ENCODE measurements around the gene GRIN2A. TPM values are rescaled to one million over a fixed set of nuclear protein-coding genes. Genes with fewer than 3 reads are reported as not detected.
A peak's percentile ranks its signal among the peaks of the same experiment; 100 is the strongest.

The GRIN2A gene
- total and polyA plus RNA-seq, 2 of the 13 experiments (the other 11 are each of a cell fraction or from before 2014, with no cell fraction given) = not detected

GRCh38 chr16:10181196-10182162 lies 749 bp downstream of the GRIN2A start (continued):
- peak; percentile 50; the same call in 1 of the 2 replicates for TF ChIP-seq ZMYM4 (CRISPR knock-in tag; IDR thresholded peaks at IDR 0.05)
- TF ChIP-seq MAZ (IDR thresholded peaks at IDR 0.05; ENCODE audit: borderline replicate concordance, low read depth, low read length) = no peak
- peak; percentile 65; the same call in 1 of the 2 replicates for TF ChIP-seq MAZ (CRISPR knock-in tag; IDR thresholded peaks at IDR 0.05; ENCODE audit: low read depth)
- TF ChIP-seq ZNF710 (CRISPR knock-in tag; IDR thresholded peaks at IDR 0.05; ENCODE audit: borderline replicate concordance) = 0 out of 2 replicates have a peak, but pooled peaks have one; percentile 52
- TF ChIP-seq ZNF10 (CRISPR knock-in tag; IDR thresholded peaks at IDR 0.05; ENCODE audit: borderline replicate concordance, low read depth) = 0 out of 2 replicates have a peak, but pooled peaks have one; percentile 6
- peak; percentile 74; the same call in 1 of the 2 replicates for TF ChIP-seq ZSCAN21 (CRISPR knock-in tag; IDR thresholded peaks at IDR 0.05; ENCODE audit: borderline replicate concordance)
- no peak for TF ChIP-seq ZNF17 (CRISPR knock-in tag; IDR thresholded peaks at IDR 0.05)
- TF ChIP-seq CBX1 (IDR thresholded peaks at IDR 0.05; ENCODE audit: low read depth) = no peak
- TF ChIP-seq ONECUT2 (CRISPR knock-in tag; IDR thresholded peaks at IDR 0.05) = no peak
- TF ChIP-seq NFYC (CRISPR knock-in tag; IDR thresholded peaks at IDR 0.05) = no peak
- no peak; the same call in 1 of the 2 replicates for TF ChIP-seq MZF1 (CRISPR knock-in tag; IDR thresholded peaks at IDR 0.05; ENCODE audit: borderline replicate concordance)
- TF ChIP-seq CAMTA2 (CRISPR knock-in tag; IDR thresholded peaks at IDR 0.05; ENCODE audit: borderline replicate concordance) = peak; percentile 45; the same call in 1 of the 2 replicates
- no peak for TF ChIP-seq ZNF101 (CRISPR knock-in tag; IDR thresholded peaks at IDR 0.05; ENCODE audit: borderline replicate concordance, low read depth)
- peak; percentile 54; the same call in 1 of the 2 replicates for TF ChIP-seq SMAD1 (CRISPR knock-in tag; IDR thresholded peaks at IDR 0.05; ENCODE audit: borderline replicate concordance, low read depth)
- no peak for TF ChIP-seq CREM (IDR thresholded peaks at IDR 0.05)
- no peak for TF ChIP-seq CREM (CRISPR knock-in tag; IDR thresholded peaks at IDR 0.05)
- peak; percentile 85 for TF ChIP-seq CENPT (CRISPR knock-in tag; IDR thresholded peaks at IDR 0.05; ENCODE audit: low read depth)
- TF ChIP-seq, protein P1, sequence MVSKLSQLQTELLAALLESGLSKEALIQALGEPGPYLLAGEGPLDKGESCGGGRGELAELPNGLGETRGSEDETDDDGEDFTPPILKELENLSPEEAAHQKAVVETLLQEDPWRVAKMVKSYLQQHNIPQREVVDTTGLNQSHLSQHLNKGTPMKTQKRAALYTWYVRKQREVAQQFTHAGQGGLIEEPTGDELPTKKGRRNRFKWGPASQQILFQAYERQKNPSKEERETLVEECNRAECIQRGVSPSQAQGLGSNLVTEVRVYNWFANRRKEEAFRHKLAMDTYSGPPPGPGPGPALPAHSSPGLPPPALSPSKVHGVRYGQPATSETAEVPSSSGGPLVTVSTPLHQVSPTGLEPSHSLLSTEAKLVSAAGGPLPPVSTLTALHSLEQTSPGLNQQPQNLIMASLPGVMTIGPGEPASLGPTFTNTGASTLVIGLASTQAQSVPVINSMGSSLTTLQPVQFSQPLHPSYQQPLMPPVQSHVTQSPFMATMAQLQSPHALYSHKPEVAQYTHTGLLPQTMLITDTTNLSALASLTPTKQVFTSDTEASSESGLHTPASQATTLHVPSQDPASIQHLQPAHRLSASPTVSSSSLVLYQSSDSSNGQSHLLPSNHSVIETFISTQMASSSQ (IDR thresholded peaks at IDR 0.05; ENCODE audit: low read depth) = no peak
- TF ChIP-seq, protein P1 (CRISPR knock-in tag; IDR thresholded peaks at IDR 0.05; ENCODE audit: borderline replicate concordance) = 0 out of 2 replicates have a peak, but pooled peaks have one; percentile 18
- peak; percentile 98 for TF ChIP-seq MTF2 (CRISPR knock-in tag; IDR thresholded peaks at IDR 0.05; ENCODE audit: borderline replicate concordance)
- TF ChIP-seq HOXA3 (CRISPR knock-in tag; IDR thresholded peaks at IDR 0.05) = peak; percentile 49; the same call in 1 of the 2 replicates

Data from HepG2 (cell line).